AG09309 (cell line): Measurements from ENCODE around the gene SMCHD1.
"Not testable (repeated sequence)": the region's sequence is repeated elsewhere in the genome, so short reads cannot be mapped to it uniquely, and the experiment has no call there.

ENCODE experiments used
- DNase-seq: peaks from one replicate; pipeline ENCODE4 v3.0.0-alpha.2; 2010; ENCODE audit warnings: low read depth
- H3K4me3 ChIP-seq: 2 replicates; pipeline ENCODE4 v1.5.1; 2011; ENCODE audit warnings: mild to moderate bottlenecking, low read depth, low read length, moderate library complexity; ENCODE audit not compliant: control insufficient read depth
- TF ChIP-seq, protein P1 (sequence below): IDR thresholded peaks from 2 replicates; pipeline ENCODE4 v1.5.1; 2011; ENCODE audit warnings: mild to moderate bottlenecking, low read depth, low read length, inconsistent platforms; ENCODE audit not compliant: insufficient read depth, control insufficient read depth; ENCODE audit errors: missing control alignments

SMCHD1 gene

DNA sequence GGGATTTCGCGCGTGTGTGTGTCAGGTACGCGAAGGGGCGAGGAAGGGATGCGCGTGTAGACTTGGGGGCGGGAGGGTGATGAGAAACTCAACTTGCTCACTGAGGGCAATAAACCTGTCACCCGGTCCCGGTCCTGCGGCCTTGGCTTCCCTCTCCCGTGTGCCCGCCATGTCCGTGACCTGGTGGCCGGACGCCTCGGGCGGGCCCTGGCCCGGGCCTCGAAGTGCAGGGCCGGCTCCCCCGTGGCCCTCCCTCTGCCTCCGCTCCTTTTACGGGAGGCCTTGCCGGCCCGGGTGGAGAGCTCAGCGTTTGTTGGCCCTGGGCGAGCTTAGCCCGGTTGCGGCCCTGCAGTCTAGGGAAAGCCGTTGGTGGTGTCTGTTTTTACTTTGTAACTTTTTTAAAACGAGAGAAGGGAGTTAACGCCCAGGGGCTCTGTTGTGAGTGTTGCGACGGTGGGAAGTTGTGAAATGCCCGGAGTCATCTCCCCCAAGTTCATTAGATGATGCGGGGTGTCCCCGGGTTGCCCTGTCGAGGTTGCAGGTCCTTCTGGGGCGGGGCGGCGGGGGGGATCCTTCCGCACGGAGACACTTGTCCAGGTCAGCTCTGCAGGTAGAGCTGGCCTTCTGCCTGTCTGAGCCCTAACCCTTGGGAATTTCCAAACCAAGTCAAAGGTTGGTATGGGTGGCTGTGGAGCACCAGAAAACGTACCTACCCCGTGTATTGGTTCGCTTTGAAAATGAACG lies 883 bp downstream of the SMCHD1 start:
- peak overlapping the region; percentile 85 for H3K4me3 ChIP-seq
- TF ChIP-seq, protein P1, sequence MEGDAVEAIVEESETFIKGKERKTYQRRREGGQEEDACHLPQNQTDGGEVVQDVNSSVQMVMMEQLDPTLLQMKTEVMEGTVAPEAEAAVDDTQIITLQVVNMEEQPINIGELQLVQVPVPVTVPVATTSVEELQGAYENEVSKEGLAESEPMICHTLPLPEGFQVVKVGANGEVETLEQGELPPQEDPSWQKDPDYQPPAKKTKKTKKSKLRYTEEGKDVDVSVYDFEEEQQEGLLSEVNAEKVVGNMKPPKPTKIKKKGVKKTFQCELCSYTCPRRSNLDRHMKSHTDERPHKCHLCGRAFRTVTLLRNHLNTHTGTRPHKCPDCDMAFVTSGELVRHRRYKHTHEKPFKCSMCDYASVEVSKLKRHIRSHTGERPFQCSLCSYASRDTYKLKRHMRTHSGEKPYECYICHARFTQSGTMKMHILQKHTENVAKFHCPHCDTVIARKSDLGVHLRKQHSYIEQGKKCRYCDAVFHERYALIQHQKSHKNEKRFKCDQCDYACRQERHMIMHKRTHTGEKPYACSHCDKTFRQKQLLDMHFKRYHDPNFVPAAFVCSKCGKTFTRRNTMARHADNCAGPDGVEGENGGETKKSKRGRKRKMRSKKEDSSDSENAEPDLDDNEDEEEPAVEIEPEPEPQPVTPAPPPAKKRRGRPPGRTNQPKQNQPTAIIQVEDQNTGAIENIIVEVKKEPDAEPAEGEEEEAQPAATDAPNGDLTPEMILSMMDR, result no peak
- no peak for DNase-seq

GRCh38 chr18:2656981-2657512 lies 1.5 kb downstream of the SMCHD1 start:
- H3K4me3 ChIP-seq, result peak overlapping the region; percentile 85
- TF ChIP-seq, protein P1, result no peak
- no peak for DNase-seq

DNA sequence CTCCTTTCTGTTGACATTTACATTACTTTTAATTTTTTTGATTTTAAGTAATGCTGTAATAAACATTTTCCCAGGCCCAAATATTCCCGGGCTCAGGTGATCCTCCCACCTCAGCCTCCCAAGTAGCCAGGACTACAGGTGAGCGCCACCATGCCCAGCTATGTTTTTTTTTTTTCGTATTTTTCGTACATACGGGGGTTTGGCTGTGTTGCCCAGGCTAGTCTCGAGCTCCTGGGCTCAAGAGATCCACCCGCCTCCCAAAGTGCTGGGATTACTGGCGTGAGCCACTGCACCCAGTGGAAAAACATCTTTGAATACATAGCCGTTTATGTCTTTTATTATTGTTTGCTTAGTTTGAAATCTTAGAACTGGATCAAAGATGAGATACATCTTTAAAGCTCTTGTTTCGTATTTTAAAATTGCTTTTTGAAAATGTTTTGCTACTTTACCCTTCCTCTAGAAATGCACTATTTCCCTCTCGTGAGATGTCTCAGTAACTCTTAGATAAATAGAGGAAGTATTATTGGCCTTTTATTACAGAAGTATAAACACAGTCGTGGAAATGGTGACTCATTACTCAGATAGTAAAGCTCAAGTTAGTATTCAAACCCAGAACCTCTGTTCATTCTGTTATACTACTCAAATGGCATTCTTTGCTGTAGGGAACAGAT lies 2.4 kb downstream of the SMCHD1 start:
- DNase-seq, result peak; percentile 52
- TF ChIP-seq, protein P1, result no peak
- H3K4me3 ChIP-seq, result peak overlapping the region; percentile 20

- H3K4me3 ChIP-seq, DNase-seq: not testable (repeated sequence)
Measured at GRCh38 chr18:2660849-2661248, 5.3 kb downstream of the SMCHD1 start.

DNA sequence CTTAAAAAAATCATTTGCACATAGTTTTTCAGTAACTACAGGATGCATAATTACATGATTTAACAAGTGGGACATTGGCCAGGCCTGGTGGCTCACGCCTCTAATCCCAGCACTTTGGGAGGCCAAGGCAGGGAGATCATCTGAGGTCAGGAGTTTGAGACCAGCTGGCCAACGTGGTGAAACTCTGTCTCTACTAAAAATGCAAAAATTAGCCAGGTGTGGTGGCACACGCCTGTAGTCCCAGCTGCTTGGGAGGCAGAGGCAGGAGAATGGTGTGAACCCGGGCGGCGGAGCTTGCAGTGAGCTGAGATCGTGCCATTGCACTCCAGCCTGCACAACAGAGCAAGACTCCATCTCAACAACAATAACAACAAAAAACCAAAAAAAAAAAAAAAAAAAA lies 6.8 kb downstream of the SMCHD1 start:
- DNase-seq, H3K4me3 ChIP-seq: not testable (repeated sequence)

- no peak for DNase-seq
- TF ChIP-seq, protein P1, result no peak
- H3K4me3 ChIP-seq, result no peak overlapping the region
Measured at GRCh38 chr18:2662990-2663389, 7.5 kb downstream of the SMCHD1 start.

DNA sequence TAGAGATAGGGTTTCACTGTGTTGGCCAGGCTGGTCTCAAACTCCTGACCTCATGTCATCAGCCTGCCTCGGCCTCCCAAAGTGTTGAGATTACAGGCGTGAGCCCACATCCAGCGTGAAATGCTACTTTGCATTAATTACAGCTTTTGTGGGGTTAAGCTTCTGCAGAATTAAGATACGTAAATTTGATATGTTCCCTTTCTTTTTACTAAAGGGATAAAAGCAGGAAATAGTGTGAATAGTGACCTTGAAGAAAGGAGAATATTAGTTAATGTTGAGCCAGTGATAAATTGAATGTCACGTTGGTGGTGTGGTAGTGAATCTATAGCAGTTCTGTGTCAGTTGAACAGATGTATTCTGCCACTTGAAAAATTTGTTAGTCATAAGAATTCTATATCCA lies 16.9 kb downstream of the SMCHD1 start:
- no peak overlapping the region for H3K4me3 ChIP-seq
- TF ChIP-seq, protein P1, result no peak

More for the DNA sequence above, 16.9 kb downstream of the SMCHD1 start:
- no peak for DNase-seq
